A673 (cell line): ENCODE results near the gene MTX2. TPM values are rescaled to one million over a fixed set of nuclear protein-coding genes. Genes with fewer than 3 reads are reported as not detected.
A peak's percentile ranks its signal among the peaks of the same experiment; 100 is the strongest.

Experiments used
- BruUV-seq: library from RNA; stranded (reverse); fragments of 400-500 nt; replicated peaks from 2 replicates; lab custom pipeline; 2021; lab: Mats Ljungman, UMichigan
- CTCF ChIA-PET: fragments of 300-600 bp; sonication (Branson Sonifier 250); formaldehyde crosslinking; loops from one replicate; lab custom pipeline; 2022; ENCODE audit warnings: antibody characterized with exemption; lab: Charles Lee
- POLR2A ChIA-PET: fragments of 300-600 bp; sonication (Branson Sonifier 250); formaldehyde crosslinking; loops from one replicate; lab custom pipeline; 2022; ENCODE audit warnings: antibody characterized with exemption; ENCODE audit not compliant: low non-redundant PET; lab: Charles Lee
- DNase-seq: peaks from one replicate; pipeline ENCODE4 v3.0.0-alpha.2; 2015; ENCODE audit warnings: low spot score
- H3K27ac ChIP-seq: fragments of 200-600 bp; sonication (generic); 2 replicates; pipeline ENCODE4 v1.5.1; 2016; ENCODE audit warnings: mixed run types, low read depth, mild to moderate bottlenecking, mixed read lengths, antibody characterized with exemption, low read length; ENCODE audit not compliant: poor library complexity, severe bottlenecking
- H3K27me3 ChIP-seq: fragments of 200-600 bp; sonication (generic); replicated peaks from 2 replicates; pipeline ENCODE4 v1.6.1; 2017; ENCODE audit warnings: mixed run types, low read depth, mild to moderate bottlenecking, mixed read lengths, antibody characterized with exemption, low read length; ENCODE audit not compliant: insufficient read depth, poor library complexity
- H3K36me3 ChIP-seq: fragments of 200-600 bp; sonication (generic); 2 replicates; pipeline ENCODE4 v1.6.1; 2016; ENCODE audit warnings: mixed run types, mild to moderate bottlenecking, mixed read lengths, antibody characterized with exemption, low read length; ENCODE audit not compliant: insufficient read depth, poor library complexity, severe bottlenecking
- H3K4me1 ChIP-seq: fragments of 200-600 bp; sonication (generic); 2 replicates; pipeline ENCODE4 v1.6.1; 2017; ENCODE audit warnings: mixed run types, mild to moderate bottlenecking, mixed read lengths, antibody characterized with exemption, low read length; ENCODE audit not compliant: insufficient read depth, poor library complexity, severe bottlenecking
- H3K4me3 ChIP-seq: fragments of 200-600 bp; sonication (generic); 2 replicates; pipeline ENCODE4 v1.5.1; 2016; ENCODE audit warnings: low read depth, mixed run types, mild to moderate bottlenecking, mixed read lengths, low read length; ENCODE audit not compliant: poor library complexity, severe bottlenecking
- H3K9me3 ChIP-seq: fragments of 200-600 bp; sonication (generic); 2 replicates; pipeline ENCODE4 v1.6.1; 2016; ENCODE audit warnings: mixed run types, low read depth, mild to moderate bottlenecking, mixed read lengths, antibody characterized with exemption, low read length; ENCODE audit not compliant: poor library complexity, severe bottlenecking
- CTCF ChIP-seq: fragments of 300-800, 200-600 bp; sonication (generic); conservative IDR thresholded peaks from 2 replicates; pipeline ENCODE4 v1.5.1; 2017; ENCODE audit warnings: low read depth, mild to moderate bottlenecking, antibody characterized with exemption, low read length, moderate library complexity, mixed read lengths
- EZH2 ChIP-seq: fragments of 200-600 bp; sonication (generic); IDR thresholded peaks from 2 replicates; pipeline ENCODE4 v1.6.1; 2017; ENCODE audit warnings: borderline replicate concordance, low read depth, mild to moderate bottlenecking, mixed read lengths, antibody characterized with exemption, low read length; ENCODE audit not compliant: poor library complexity, severe bottlenecking
- intact Hi-C: fragments of 100-400 bp; cut with micrococcal nuclease; formaldehyde crosslinking; loops from one replicate; pipeline ENCODE4 v1.10.0; 2022; ENCODE audit not compliant: unreplicated experiment
- total RNA-seq: library from RNA; stranded (reverse); gene quantifications from 2 replicates; pipeline ENCODE4 v1.2.3, GENCODE V29; 2021

The MTX2 gene
- total RNA-seq, 1 experiment from 2014 or later, result 31.1 TPM

DNA sequence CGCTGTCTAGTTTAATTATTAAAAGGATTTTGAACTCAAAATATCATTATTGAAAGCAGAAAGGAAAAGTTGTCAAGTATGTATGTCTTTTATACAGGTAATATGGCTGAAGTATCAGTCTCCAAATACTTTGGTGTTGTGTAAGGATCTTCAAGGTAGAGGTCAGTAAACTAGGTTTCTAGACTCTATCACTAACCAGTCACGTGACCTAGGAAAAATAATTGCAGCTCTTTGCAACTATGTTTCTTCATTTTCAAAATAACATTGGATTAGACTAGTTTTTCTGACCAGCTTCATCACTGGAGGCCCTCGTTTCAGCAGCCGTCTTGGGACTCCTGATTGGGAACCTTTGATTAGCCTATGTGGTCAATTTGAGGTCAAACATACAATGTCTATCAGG lies 21.4 kb upstream of the MTX2 start:
- H3K4me1 ChIP-seq, result no peaks in the 10 kb centered on the region
- intact Hi-C loops, result no loop called here
- H3K4me3 ChIP-seq, result no peak overlapping the region
- ChIA-PET CTCF (no interaction called here), POLR2A (no interaction called here)
- no peaks in the 10 kb centered on the region for H3K9me3 ChIP-seq
- H3K36me3 ChIP-seq, result no peaks in the 10 kb centered on the region
- DNase-seq, result no peak
- TF ChIP-seq CTCF (no peak), EZH2 (no peak)
- H3K27ac ChIP-seq, result no peak overlapping the region
- no peaks in the 10 kb centered on the region for H3K27me3 ChIP-seq
- BruUV-seq, result no TSS peak

GRCh38 chr2:176251928-176252327 lies 17.3 kb upstream of the MTX2 start:
- Histone ChIP-seq H3K27me3 (no peaks in the 10 kb centered on the region), H3K27ac (no peak overlapping the region), H3K36me3 (no peaks in the 10 kb centered on the region), H3K4me1 (no peaks in the 10 kb centered on the region), H3K9me3 (no peaks in the 10 kb centered on the region), H3K4me3 (no peak overlapping the region)
- TF ChIP-seq CTCF, result no peak
- no peak for TF ChIP-seq EZH2
- no TSS peak for BruUV-seq
- intact Hi-C loops, result no loop called here
- CTCF ChIA-PET, result no interaction called here
- POLR2A ChIA-PET, result no interaction called here
- DNase-seq, result no peak

- no peaks in the 10 kb centered on the region for H3K27me3 ChIP-seq
- H3K4me3 ChIP-seq, result no peak overlapping the region
- no peaks in the 10 kb centered on the region for H3K9me3 ChIP-seq
- no TSS peak for BruUV-seq
- TF ChIP-seq CTCF, result no peak
- TF ChIP-seq EZH2, result no peak
- ChIA-PET CTCF (no interaction called here), POLR2A (no interaction called here)
- peaks cover 21% of the 10 kb centered on the region for H3K4me1 ChIP-seq
- intact Hi-C loops, result no loop called here
- no peaks in the 10 kb centered on the region for H3K36me3 ChIP-seq
- H3K27ac ChIP-seq, result peak overlapping the region; percentile 4
- DNase-seq, result no peak
These were observed 8.6 kb upstream of the MTX2 start for GRCh38 chr2:176260689-176261088.
